GM18526 (cell line): ENCODE data around the gene USP1.

Experiments used
- POLR2A ChIP-seq: IDR thresholded peaks from 3 replicates; pipeline ENCODE4 v1.6.1; 2011; ENCODE audit not compliant: insufficient read length; ENCODE audit errors: extremely low read depth

The USP1 gene, protein sequence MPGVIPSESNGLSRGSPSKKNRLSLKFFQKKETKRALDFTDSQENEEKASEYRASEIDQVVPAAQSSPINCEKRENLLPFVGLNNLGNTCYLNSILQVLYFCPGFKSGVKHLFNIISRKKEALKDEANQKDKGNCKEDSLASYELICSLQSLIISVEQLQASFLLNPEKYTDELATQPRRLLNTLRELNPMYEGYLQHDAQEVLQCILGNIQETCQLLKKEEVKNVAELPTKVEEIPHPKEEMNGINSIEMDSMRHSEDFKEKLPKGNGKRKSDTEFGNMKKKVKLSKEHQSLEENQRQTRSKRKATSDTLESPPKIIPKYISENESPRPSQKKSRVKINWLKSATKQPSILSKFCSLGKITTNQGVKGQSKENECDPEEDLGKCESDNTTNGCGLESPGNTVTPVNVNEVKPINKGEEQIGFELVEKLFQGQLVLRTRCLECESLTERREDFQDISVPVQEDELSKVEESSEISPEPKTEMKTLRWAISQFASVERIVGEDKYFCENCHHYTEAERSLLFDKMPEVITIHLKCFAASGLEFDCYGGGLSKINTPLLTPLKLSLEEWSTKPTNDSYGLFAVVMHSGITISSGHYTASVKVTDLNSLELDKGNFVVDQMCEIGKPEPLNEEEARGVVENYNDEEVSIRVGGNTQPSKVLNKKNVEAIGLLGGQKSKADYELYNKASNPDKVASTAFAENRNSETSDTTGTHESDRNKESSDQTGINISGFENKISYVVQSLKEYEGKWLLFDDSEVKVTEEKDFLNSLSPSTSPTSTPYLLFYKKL

DNA sequence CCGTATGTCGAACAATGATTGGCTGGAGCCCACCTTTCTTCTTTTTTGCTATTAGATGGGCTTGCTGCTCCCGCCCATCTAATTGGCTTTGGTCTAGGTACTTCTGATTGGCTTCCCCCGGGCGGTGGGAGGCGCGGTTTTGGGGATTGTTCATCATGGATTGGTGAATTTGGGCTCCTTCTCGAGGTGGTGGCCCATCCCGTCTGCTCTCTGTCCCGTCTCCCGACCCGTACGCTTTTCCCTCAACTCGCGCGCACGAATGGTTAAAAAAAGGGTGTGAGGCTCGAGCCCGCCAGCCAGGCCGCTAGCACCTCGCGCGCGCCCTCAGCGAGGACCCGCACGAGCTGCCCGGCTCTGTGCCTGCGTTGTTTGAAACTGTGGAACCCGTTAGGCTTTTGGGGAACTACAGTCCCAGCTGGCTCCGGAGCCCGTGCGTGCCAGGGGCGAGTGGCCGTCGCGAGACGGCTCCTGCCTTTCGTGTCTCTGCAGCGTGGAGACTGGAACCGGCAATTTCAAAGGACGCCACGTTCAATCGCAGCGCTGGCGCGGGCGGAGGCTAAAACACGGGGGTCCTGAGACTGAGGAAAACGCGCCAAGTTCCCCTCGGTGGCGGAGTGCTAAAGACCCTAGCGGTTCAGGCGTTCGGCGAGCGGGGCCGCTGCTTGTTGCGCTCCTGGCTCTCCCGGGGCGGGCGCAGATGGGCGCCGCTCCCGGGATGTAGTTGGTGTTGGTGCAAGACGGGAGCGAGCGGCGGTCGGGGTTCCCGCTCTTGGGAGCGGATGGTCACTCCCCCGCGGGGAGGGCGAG is at the start of gene USP1:
Gene USP1 (plus strand): TSS at position 584 of the 807 bp plus-strand sequence. CDS start 2,819 bp downstream, outside the sequence.
- TF ChIP-seq POLR2A = peak; percentile 80

DNA sequence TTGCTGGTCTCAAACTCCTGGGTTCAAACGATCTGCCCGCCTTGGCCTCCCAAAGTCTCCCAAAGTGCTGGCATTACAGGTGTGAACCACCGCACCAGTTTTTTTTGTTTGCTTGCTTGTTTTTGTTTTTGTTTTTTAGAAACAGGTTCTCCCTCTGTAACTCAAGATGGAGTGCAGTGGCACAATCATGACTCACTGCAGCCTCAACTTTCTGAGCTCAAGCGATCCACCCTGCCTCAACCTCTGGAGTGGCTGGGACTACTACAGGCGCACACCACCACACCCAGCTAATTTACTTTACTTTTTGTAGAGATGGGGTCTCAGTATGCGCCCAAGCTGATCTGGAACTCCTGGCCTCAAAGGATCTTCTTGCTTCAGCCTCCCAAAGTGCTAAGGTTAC is 47.3 kb upstream of the USP1 start:
- no peak for TF ChIP-seq POLR2A

DNA sequence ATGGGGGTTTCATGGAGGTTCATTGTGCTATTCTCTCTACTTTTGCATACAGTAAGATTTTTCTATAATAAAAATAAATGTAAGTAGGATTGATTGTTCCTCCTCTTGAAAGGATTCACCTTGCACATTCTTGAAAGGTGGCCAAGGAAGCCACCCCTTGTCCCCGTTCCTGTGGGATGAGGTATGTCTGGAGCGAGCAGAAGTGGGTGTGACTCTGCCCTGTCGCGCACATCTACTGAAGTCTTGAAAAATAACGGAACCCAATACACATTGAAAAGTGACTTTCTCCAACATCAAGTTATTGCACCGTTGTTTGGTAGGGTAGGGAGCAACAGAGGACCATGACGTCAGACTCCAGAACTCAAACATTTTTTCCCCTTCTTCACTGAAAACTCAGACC is 46.8 kb upstream of the USP1 start:
- TF ChIP-seq POLR2A = no peak

DNA sequence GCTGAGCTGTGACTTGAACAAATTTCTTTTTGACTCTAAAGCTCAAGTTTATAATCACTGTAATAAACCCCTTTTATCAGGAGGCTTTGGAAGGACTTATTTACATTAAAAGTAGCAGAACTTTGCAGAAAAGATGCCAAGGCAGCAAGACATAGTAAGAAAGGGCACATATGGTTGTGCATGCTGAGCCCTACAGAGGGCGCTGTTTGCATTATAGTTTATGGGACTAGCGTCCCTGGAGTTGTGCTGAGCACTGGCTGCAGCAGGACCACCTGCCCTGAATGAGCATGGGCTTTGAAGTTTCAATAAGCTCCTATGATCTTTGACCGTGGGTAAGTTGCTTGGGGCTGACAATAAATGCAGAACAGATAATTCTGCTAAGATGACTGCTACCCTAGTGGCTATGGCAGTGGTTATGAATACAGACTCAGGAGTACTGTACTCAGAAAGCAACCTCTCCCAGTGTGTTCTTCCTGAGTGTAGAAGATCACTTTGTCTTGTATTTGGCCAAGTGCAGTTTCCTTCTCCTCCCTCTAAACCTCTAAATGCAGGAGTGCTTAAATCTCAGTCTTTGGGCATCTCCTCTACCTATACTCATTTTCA is 45.4 kb upstream of the USP1 start:
- TF ChIP-seq POLR2A = no peak

DNA sequence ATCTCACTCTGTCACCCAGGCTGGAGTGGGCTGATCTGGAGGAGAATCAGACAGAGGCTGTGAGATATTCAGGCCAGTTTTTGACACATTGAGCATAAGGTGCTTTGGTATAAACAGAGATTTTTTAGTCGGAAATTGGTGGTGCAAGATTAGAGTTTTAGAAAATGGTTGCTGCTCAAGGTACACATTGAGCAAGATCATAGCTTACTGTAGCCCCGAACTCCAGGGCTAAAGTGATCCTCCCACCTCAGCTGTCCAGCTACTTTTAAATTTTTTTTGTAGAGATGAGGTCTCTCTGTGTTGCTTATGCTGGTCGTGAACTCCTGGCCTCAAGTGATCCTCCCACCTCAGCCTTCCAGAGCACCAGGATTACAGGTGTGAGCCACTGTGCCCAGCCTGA is 43.9 kb upstream of the USP1 start:
- no peak for TF ChIP-seq POLR2A

DNA sequence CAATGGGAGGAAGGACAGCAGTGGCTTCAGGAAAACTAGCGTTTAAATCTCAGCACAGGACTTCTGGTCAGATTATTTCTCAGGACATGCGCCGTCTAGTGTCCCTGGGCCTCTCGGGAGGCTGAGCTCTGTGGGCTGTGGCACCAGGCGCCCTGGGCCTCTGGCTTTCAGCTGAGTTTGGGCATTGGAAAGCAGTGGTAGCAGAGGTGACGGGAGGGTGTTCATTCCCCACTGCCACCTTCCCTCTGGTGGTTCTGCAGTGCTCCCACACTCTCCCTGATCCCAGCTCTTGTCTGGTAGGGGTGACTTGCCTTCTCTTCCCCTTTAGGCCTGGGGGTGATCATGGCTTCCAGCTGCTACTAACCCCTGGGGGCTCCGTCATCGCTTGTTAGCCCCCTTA is 42.2 kb upstream of the USP1 start:
- no peak for TF ChIP-seq POLR2A

DNA sequence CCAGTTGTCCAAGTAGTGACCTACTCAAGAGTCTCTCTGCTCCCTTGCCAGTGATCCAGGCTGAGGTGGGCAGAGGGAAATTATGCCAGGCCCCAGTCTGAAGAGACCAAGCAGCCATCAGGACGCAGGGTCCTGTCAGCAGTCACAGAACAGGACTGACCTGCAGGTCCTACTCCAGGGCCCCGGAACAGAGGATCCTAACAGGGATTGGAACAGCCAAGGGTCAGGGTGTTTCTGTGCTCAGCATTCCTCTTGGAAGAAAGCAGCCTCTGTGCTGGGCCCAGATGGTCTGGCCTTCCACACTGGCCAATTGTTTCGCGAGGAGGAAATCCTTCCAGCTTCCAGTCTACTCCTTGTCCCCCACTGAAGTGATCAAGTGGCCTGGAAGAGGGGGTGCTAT is 41.6 kb upstream of the USP1 start:
- no peak for TF ChIP-seq POLR2A

DNA sequence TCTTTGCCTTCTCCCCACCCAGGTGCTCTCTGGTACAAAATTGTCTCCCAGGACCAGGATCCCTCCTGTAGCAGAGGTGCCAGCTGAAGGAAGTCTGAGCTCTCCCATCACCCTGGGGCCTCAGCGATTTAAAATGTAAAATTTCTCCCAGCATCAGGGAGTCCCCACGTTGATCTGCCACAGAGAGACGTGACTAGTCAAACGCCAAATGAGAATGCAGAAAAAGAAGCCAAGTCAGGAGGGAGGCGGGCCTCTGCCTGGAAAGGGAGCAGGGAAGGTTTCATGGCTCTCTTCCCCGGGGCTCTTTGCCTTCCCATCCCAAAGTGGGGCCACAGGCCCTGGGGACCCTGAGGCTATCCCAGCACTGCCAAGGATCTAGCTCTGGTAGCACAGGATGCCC is 40.0 kb upstream of the USP1 start:
- TF ChIP-seq POLR2A = no peak

DNA sequence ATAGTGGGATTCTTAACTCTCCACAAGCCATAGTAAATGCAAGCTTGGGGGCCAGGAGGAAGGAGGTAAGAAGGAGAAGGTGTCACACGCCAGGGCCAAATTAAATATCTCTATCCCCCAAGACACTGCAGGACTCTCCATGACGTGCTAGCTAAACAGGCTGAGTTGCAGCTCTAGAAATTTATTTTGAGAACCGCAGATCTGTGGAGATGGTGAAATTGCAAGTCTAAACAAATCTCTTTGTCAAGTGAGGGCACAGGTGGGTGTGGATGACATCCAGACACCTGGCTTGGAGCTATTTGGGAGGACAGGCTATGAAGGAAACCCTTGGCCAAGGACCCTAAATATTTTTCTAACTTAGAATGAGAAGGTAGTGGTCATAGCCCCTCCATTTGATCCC is 39.5 kb upstream of the USP1 start:
- no peak for TF ChIP-seq POLR2A

DNA sequence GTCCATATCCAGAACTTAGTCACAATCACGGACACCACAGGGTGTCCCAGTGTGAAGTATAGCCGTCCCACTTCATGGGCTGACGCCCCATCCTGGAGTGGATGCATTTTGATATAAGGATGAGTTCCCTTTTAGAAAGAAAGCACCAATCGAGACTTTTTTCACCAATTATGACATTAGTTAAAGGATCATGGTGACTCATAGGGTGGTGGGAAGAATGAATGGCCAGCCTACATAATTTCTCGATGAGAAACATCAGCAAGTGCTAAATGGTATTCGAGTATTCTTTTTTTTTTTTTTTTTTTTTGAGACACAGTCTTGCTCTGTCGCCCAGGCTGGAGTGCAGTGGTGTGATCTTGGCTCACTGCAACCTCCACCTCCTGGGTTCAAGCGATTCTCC is 38.5 kb upstream of the USP1 start:
- TF ChIP-seq POLR2A = no peak

DNA sequence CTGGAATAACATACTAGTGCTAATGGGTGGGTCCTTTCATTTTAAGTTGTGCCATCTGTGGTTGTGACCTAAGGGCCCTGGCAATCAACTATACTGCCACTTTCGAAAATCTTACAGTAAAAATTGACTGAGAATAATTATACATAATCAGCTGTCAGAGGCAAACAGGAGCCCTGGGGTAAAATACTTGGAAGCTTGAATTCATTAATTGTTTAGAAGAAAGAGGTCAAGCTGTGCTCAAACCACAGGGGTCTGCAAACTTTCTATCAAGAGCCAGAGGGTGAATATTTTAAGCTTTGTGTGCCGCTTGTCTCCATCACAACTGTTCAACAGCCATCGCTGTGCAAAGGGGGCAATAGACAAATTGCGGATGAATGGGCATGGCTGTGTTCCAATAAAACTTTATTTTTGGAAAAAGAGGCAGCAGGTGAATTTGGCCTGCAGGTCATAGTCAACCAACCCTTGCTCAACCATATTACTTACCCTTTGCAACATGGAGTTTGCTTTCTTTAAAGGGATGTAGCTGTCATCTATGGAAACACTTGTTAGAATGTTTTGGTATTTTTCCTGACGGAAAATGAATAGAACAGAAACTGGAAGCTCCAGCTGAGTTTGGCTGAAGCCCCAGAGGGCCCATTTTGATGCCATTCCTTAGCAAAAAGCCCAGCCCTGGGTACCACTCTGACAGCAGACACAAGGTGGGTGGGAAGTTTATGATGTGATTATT is 35.7 kb upstream of the USP1 start:
- TF ChIP-seq POLR2A = no peak

DNA sequence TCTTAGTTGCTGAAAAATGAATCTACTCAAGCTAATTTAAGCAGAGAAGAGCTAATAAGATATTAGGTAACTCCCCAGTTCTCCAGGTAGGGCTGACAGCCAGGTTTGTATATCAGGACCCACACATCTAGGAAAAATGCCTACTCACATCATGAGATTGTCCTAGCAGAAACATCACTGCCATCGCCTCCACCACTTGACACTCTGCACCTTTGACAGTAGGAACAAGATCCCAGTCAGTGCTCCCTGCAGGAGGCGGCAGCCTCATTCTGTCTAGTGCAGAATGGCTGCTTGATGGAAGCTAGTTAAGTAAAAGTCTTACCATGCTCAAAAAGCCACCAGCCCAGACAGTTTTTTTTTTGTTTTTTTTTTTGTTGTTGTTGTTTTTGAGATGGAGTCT is 31.6 kb upstream of the USP1 start:
- no peak for TF ChIP-seq POLR2A

DNA sequence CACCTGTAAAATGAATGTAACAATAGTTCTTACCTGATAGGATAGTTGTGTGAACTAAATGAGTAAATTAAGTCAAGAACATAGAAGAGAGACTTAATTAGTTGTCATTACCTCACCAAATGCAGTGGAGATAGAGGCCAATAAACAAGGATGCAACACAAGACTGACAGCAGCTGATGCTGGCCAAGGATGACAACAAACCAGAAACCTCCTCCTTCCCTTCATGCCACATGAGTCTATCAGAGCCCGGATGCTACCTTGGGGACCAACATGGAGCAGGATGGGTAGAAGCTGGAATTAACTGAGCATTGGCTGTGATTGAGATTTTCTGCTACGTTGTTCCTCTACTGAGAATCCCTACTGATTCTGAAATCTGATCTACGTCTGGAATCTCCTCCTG is 30.3 kb upstream of the USP1 start:
- no peak for TF ChIP-seq POLR2A

DNA sequence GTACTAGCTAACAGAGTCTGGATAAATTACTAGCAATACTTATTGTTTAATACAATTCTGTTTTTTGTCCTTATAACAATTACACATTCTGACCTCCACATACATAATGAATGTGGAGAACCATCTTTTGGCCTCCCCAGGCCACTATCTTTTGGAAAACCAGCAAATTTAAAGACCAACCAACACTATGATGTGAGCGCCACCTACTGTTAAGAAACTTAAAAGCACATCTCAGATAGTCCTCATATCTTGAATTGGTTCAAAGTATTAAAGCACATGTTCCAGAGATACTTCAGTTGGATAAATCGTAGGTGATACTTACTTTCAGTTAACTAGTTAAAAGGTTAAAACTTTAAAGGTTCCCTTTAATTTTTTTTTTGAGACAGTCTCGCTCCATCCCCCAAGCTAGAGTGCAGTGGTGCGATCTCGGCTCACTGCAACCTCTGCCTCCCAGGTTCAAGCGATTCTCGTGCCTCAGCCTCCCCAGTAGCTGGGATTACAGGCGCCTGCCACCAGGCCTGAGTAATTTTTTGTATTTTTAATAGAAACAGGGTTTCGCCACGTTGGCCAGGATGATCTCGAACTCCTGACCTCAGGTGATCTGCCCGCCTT is 29.3 kb upstream of the USP1 start:
- no peak for TF ChIP-seq POLR2A
